DOHH2 (cell line): ENCODE data around the gene ZBTB11.

ENCODE experiments used
- EZH2phosphoT487 ChIP-seq: fragments of 200-600 bp; sonication (generic); IDR thresholded peaks from 2 replicates; pipeline ENCODE4 v1.6.1; 2017; ENCODE audit warnings: borderline replicate concordance, mild to moderate bottlenecking, antibody characterized with exemption, low read length, moderate library complexity, mixed read lengths
- TF ChIP-seq, protein P1 (sequence below): fragments of 200-600 bp; sonication (generic); IDR thresholded peaks from one replicate; pipeline ENCODE4 v1.5.1; 2014; ENCODE audit warnings: antibody characterized with exemption, mild to moderate bottlenecking, low read depth, low read length; ENCODE audit not compliant: poor library complexity, severe bottlenecking

DNA sequence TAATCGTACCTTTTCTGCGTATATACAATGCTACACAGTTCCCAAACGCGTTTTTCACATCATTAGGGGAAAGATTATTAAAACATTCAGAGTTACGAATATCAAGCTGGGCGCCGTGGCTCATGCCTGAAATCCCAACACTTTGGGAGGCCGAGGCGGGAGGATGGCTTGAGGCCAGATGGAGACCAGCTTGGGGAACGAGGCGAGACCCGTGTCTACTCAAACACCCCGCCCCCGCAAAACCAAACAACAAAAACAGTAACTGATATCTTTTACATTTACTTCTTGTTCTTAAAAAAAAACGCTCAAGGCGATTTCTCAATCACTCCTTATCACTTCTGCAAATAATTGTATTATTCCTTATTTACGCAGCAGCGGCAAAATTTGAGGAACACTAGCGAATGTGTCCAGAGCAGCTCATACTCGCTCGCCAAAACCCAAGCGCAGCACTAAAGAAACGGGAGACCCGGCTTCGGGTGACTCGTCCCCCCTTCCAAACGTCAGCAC, 1.2 kb downstream of the ZBTB11 start:
- TF ChIP-seq, protein P1, sequence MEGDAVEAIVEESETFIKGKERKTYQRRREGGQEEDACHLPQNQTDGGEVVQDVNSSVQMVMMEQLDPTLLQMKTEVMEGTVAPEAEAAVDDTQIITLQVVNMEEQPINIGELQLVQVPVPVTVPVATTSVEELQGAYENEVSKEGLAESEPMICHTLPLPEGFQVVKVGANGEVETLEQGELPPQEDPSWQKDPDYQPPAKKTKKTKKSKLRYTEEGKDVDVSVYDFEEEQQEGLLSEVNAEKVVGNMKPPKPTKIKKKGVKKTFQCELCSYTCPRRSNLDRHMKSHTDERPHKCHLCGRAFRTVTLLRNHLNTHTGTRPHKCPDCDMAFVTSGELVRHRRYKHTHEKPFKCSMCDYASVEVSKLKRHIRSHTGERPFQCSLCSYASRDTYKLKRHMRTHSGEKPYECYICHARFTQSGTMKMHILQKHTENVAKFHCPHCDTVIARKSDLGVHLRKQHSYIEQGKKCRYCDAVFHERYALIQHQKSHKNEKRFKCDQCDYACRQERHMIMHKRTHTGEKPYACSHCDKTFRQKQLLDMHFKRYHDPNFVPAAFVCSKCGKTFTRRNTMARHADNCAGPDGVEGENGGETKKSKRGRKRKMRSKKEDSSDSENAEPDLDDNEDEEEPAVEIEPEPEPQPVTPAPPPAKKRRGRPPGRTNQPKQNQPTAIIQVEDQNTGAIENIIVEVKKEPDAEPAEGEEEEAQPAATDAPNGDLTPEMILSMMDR: no peak
- no peak for TF ChIP-seq EZH2phosphoT487
